HepG2 (cell line): ENCODE results near the gene UGT2B28. TPM values are rescaled to one million over a fixed set of nuclear protein-coding genes. Genes with fewer than 3 reads are reported as not detected.
"Not testable (repeated sequence)": the region's sequence is repeated elsewhere in the genome, so short reads cannot be mapped to it uniquely, and the experiment has no call there.

Experiments used
- ATAC-seq: fragments of 200-7000 bp; cut with Tn5 transposase; 3 replicates; pipeline ENCODE4 v1.9.1; 2020; ENCODE audit warnings: mild to moderate bottlenecking, moderate library complexity
- BruUV-seq: library from RNA; stranded (reverse); fragments of 400-500 nt; replicated peaks from 2 replicates; lab custom pipeline; 2021; lab: Mats Ljungman, UMichigan
- CTCF ChIA-PET: fragments of 300-600 bp; formaldehyde crosslinking; extraction: SDS; loops from one replicate; lab custom pipeline; 2021; ENCODE audit warnings: low total read pairs, inconsistent platforms, low intra/inter-chr PET ratio; lab: Yijun Ruan, JAX
- POLR2A ChIA-PET: fragments of 350-600 bp; sonication (Branson Sonifier 250); formaldehyde crosslinking; loops from one replicate; lab custom pipeline; 2020; ENCODE audit warnings: antibody characterized with exemption, inconsistent platforms; lab: Yijun Ruan, JAX
- DNase-seq: peaks from one replicate; pipeline ENCODE4 v3.0.0-alpha.2; 2015; ENCODE audit warnings: low spot score
- FAIRE-seq: peaks from 3 replicates; lab custom pipeline; 2011; peaks lifted over from hg19 to GRCh38; lab: Jason Lieb, UNC
- H2AFZ ChIP-seq: one replicate; pipeline ENCODE4 v1.6.1; 2011; ENCODE audit warnings: low read length, inconsistent platforms
- H3K27ac ChIP-seq: fragments of 300-600 bp; 3 replicates; pipeline ENCODE4 v1.8.0; 2011; ENCODE audit warnings: mixed run types, mild to moderate bottlenecking, mixed read lengths, low read length, inconsistent platforms; ENCODE audit not compliant: insufficient read depth; ENCODE audit errors: extremely low read length
- H3K27me3 ChIP-seq, 2 experiments: fragments of 200-600 bp in 1 of 2; 2 replicates in 1 of 2; 3 replicates in 1 of 2; pipeline versions ENCODE4 v1.6.0 to v1.8.0; 2011; ENCODE audit warnings: low read length in 2 of 2, mild to moderate bottlenecking in 2 of 2, moderate library complexity in 2 of 2, inconsistent platforms in 1 of 2; ENCODE audit not compliant: insufficient read depth in 2 of 2, control insufficient read depth in 1 of 2
- H3K36me3 ChIP-seq, 2 experiments: fragments of 200-600 bp in 1 of 2; replicated peaks in 1 of 2; 2 replicates in 1 of 2; 3 replicates in 1 of 2; pipeline versions ENCODE4 v1.5.1 to v1.8.0; 2011; ENCODE audit warnings: low read length in 2 of 2, inconsistent platforms in 1 of 2; ENCODE audit not compliant: insufficient read depth in 2 of 2, control insufficient read depth in 1 of 2
- H3K4me1 ChIP-seq: 2 replicates; pipeline ENCODE4 v1.5.1; 2012; ENCODE audit warnings: low read length, inconsistent platforms; ENCODE audit not compliant: insufficient read depth
- H3K4me2 ChIP-seq: 2 replicates; pipeline ENCODE4 v1.6.0; 2011; ENCODE audit warnings: low read depth, low read length, inconsistent platforms
- H3K4me3 ChIP-seq, 3 experiments: fragments of 200-600 bp in 1 of 3; sonication (generic), shearing (Covaris generic) in 1 of 3; replicated peaks in 1 of 3; 2 replicates each; pipeline ENCODE4 v1.5.1; 2011 to 2016; ENCODE audit warnings: low read length in 3 of 3, inconsistent platforms in 2 of 3, low read depth in 2 of 3, mild to moderate bottlenecking in 2 of 3, control low read depth in 1 of 3, mixed read lengths in 1 of 3; ENCODE audit not compliant: insufficient read depth in 1 of 3
- H3K79me2 ChIP-seq: one replicate; pipeline ENCODE4 v1.6.1; 2011; ENCODE audit warnings: low read length, inconsistent platforms; ENCODE audit not compliant: insufficient read depth
- H3K9ac ChIP-seq: 2 replicates; pipeline ENCODE4 v1.6.0; 2011; ENCODE audit warnings: mild to moderate bottlenecking, low read depth, low read length, inconsistent platforms; ENCODE audit not compliant: insufficient read depth
- H3K9me3 ChIP-seq: 2 replicates; pipeline ENCODE4 v1.5.1; 2012; ENCODE audit warnings: mild to moderate bottlenecking, low read length
- H4K20me1 ChIP-seq: 2 replicates; pipeline ENCODE4 v1.6.0; 2011; ENCODE audit warnings: inconsistent platforms, mild to moderate bottlenecking, low read length, moderate library complexity; ENCODE audit not compliant: insufficient read depth
- AHDC1 ChIP-seq: sonication (generic); formaldehyde crosslinking; IDR thresholded peaks from 2 replicates; pipeline ENCODE4 v1.5.1; 2020; ENCODE audit warnings: mild to moderate bottlenecking, missing genetic modification reagents, borderline replicate concordance
- HDAC2 ChIP-seq: sonication (generic); formaldehyde crosslinking; IDR thresholded peaks from 2 replicates; pipeline ENCODE4 v1.4.0; 2020; ENCODE audit warnings: missing genetic modification reagents
- HOMEZ ChIP-seq: IDR thresholded peaks from 2 replicates; pipeline ENCODE4 v1.6.1; 2016; ENCODE audit warnings: low read depth
- KAT2B ChIP-seq: fragments of 150-350 bp; IDR thresholded peaks from 2 replicates; pipeline ENCODE4 v1.6.1; 2014; ENCODE audit warnings: low read depth, low read length, borderline replicate concordance
- WGBS: methylation state at CpG from one replicate; pipeline ENCODE4 v1.1.6; 2017; ENCODE audit warnings: low lambda C conversion rate; 5-methylcytosine and 5-hydroxymethylcytosine counted together
- in situ Hi-C: cut with HindIII; loops from 2 replicates; pipeline ENCODE4 v1.10.0; 2017; ENCODE audit warnings: low pct_unique_long_range_greater_than_20kb; ENCODE audit not compliant: extremely low pct_ligation_motif_present
- intact Hi-C: fragments of 100-400 bp; cut with micrococcal nuclease; formaldehyde crosslinking; loops from one replicate; pipeline ENCODE4 v1.10.0; 2022; ENCODE audit not compliant: unreplicated experiment
- polyA plus RNA-seq, 8 experiments: library from polyadenylated mRNA; depleted of rRNA in 3 of 8; stranded (reverse) in 7 of 8; unstranded in 1 of 8; fragments of >200 nt; fragmentation: Illumina TruSeq in 4 of 8; extraction: Trizol in 4 of 8; gene quantifications; 2 replicates each; pipeline versions ENCODE4 v1.2.1 to v1.2.3, GENCODE V29; 2011 to 2016; ENCODE audit warnings: low read depth in 4 of 8, missing spikeins in 1 of 8, mixed read lengths in 1 of 8; ENCODE audit not compliant: insufficient read depth in 1 of 8
- total RNA-seq, 5 experiments: library from RNA; depleted of rRNA; stranded (reverse); fragments of >200 nt; fragmentation: Illumina TruSeq; extraction: Trizol; gene quantifications; 2 replicates each; pipeline ENCODE4 v1.2.3, GENCODE V29; 2016; ENCODE audit warnings: low read depth in 1 of 5

UGT2B28 gene
- total and polyA plus RNA-seq, 2 of the 13 experiments (the other 11 are each of a cell fraction or from before 2014, with no cell fraction given), result not detected

- TF ChIP-seq HOMEZ, result peak; percentile 81; the same call in 1 of the 2 replicates
- TF ChIP-seq KAT2B, result peak; percentile 70; the same call in 1 of the 2 replicates
- 0 out of 2 replicates have a peak, but pooled peaks have one; percentile 22 for TF ChIP-seq HDAC2 (CRISPR knock-in tag)
- TF ChIP-seq AHDC1 (CRISPR knock-in tag), result peak; percentile 38; the same call in 1 of the 2 replicates
- TF ChIP-seq, all 625 proteins: peak for 27; not testable (repeated sequence) for 598
Measured at GRCh38 chr4:69240787-69241186, 39.5 kb upstream of the UGT2B28 start (continued).

- H3K4me3 ChIP-seq, H3K4me2 ChIP-seq, H3K9me3 ChIP-seq, DNase-seq, H3K27ac ChIP-seq, intact Hi-C loops, H3K36me3 ChIP-seq, FAIRE-seq, BruUV-seq, H4K20me1 ChIP-seq, CTCF ChIA-PET, H2AFZ ChIP-seq, ATAC-seq, H3K79me2 ChIP-seq, POLR2A ChIA-PET, H3K27me3 ChIP-seq, in situ Hi-C loops, H3K9ac ChIP-seq: not testable (repeated sequence)
- peaks cover 32% of the 10 kb centered on the region for H3K4me1 ChIP-seq
- whole genome bisulfite sequencing, result 18% methylated on average over 2 of the region's 2 CpGs
Measured at GRCh38 chr4:69241746-69242145, 38.5 kb upstream of the UGT2B28 start.
